Measurements from ENCODE around the gene TOR1B.

DNA sequence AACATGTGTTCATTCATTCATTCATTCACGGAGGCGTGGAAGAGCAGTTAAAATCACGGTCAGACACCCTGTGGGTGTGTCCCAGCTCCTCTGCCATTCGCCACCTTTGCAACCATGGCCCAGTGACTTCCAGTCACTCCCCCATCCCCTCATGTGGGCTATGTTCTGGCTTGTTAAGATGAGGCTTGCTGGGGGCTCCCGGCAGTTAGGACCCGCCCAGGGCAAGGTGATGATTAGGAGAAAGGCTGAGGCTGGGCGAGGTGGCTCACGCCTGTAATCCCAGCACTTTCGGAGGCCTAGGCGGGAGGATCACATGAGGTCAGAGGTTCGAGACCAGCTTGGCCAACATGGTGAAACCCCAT lies 25.2 kb upstream of the TOR1B start:
- TF ChIP-seq POLR2A (IDR thresholded peaks at IDR 0.05; ENCODE audit: borderline replicate concordance, extremely low read depth, insufficient read depth, insufficient read length) (no peak), SIN3A (IDR thresholded peaks at IDR 0.05; ENCODE audit: low read depth) (no peak), CTCF (IDR thresholded peaks at IDR 0.05 in 2 of 3, conservative IDR thresholded peaks at IDR 0.05 in 1 of 3; ENCODE audit: borderline replicate concordance in 1 of 3, insufficient read depth in 1 of 3, low read depth in 2 of 3, low read length in 2 of 3) (no peak), SP1 (IDR thresholded peaks at IDR 0.05; ENCODE audit: low read depth) (no peak), EZH2 (IDR thresholded peaks at IDR 0.05) (no peak), ATF3 (IDR thresholded peaks at IDR 0.05) (no peak), YY1 (IDR thresholded peaks at IDR 0.05; ENCODE audit: extremely low read depth, insufficient replicate concordance, low read depth, low read length) (no peak)
